CD4-positive, alpha-beta memory T cell (primary cell): ENCODE results near the gene TFAP2E. TPM values are rescaled to one million over a fixed set of nuclear protein-coding genes. Genes with fewer than 3 reads are reported as not detected.

Experiments used
- CTCF ChIA-PET: fragments of 350-600 bp; sonication (Branson Sonifier 250); formaldehyde crosslinking; loops from one replicate; lab custom pipeline; 2021; ENCODE audit warnings: inconsistent platforms; ENCODE audit not compliant: partially characterized antibody; lab: Charles Lee
- POLR2A ChIA-PET: fragments of 350-600 bp; sonication (Branson Sonifier 250); formaldehyde crosslinking; loops from one replicate; lab custom pipeline; 2021; ENCODE audit not compliant: partially characterized antibody; lab: Charles Lee
- DNase-seq, 5 donors: peaks; one replicate each; pipeline versions ENCODE4 v3.0.0 to v3.0.0-alpha.2; 2020 to 2022; ENCODE audit warnings: mixed read lengths in 1 of 5
- H3K27ac ChIP-seq: one replicate; pipeline ENCODE4 v1.7.0; 2013; ENCODE audit warnings: low read depth, low read length
- H3K27me3 ChIP-seq: 2 replicates; pipeline ENCODE4 v1.7.0; 2013; ENCODE audit warnings: mild to moderate bottlenecking, low read length, moderate library complexity; ENCODE audit not compliant: insufficient read depth
- H3K36me3 ChIP-seq: 2 replicates; pipeline ENCODE4 v1.7.0; 2013; ENCODE audit warnings: mild to moderate bottlenecking, low read length, moderate library complexity; ENCODE audit not compliant: insufficient read depth
- H3K4me1 ChIP-seq: 2 replicates; pipeline ENCODE4 v1.7.0; 2013; ENCODE audit warnings: mild to moderate bottlenecking, low read length, moderate library complexity; ENCODE audit not compliant: insufficient read depth
- H3K4me3 ChIP-seq, 2 donors: one replicate each; pipeline ENCODE4 v1.7.0; 2013; ENCODE audit warnings: low read length in 2 of 2, mild to moderate bottlenecking in 1 of 2
- H3K9me3 ChIP-seq, 2 donors: one replicate each; pipeline ENCODE4 v1.7.0; 2013; ENCODE audit warnings: low read length in 2 of 2, control low read depth in 1 of 2; ENCODE audit not compliant: control insufficient read depth in 1 of 2
- H3K27ac Mint-ChIP-seq, 7 donors: one replicate each; pipeline ENCODE4 v1.8.0; 2020 to 2021; ENCODE audit warnings: mixed read lengths in 7 of 7, mild to moderate bottlenecking in 6 of 7, inconsistent platforms in 3 of 7, moderate library complexity in 3 of 7
- H3K27me3 Mint-ChIP-seq, 2 donors: one replicate each; pipeline ENCODE4 v1.8.0; 2020 to 2021; ENCODE audit warnings: mixed read lengths in 2 of 2
- H3K36me3 Mint-ChIP-seq, 2 donors: one replicate each; pipeline ENCODE4 v1.8.0; 2020 to 2021; ENCODE audit warnings: mixed read lengths in 2 of 2, inconsistent platforms in 1 of 2, mild to moderate bottlenecking in 1 of 2
- H3K4me1 Mint-ChIP-seq, 4 donors: one replicate each; pipeline ENCODE4 v1.8.0; 2020 to 2021; ENCODE audit warnings: mixed read lengths in 4 of 4, mild to moderate bottlenecking in 1 of 4
- H3K4me3 Mint-ChIP-seq, 8 donors: one replicate each; pipeline ENCODE4 v1.8.0; 2020 to 2021; ENCODE audit warnings: mixed read lengths in 8 of 8, mild to moderate bottlenecking in 7 of 8, moderate library complexity in 6 of 8, inconsistent platforms in 3 of 8
- H3K9me3 Mint-ChIP-seq, 8 donors: one replicate each; pipeline ENCODE4 v1.8.0; 2020 to 2021; ENCODE audit warnings: mixed read lengths in 8 of 8, mild to moderate bottlenecking in 5 of 8, inconsistent platforms in 3 of 8, moderate library complexity in 1 of 8
- intact Hi-C: fragments of 100-400 bp; cut with micrococcal nuclease; formaldehyde crosslinking; loops from one replicate; pipeline ENCODE4 v1.15.1; 2023
- polyA plus RNA-seq, 2 donors: library from polyadenylated mRNA; unstranded; fragments of 300-500 nt; fragmentation: Illumina TruSeq; gene quantifications; one replicate each; pipeline ENCODE4 v1.2.3, GENCODE V29; 2021
- total RNA-seq, 2 experiments: library from RNA; stranded (reverse); gene quantifications; one replicate each; pipeline ENCODE4 v1.2.3, GENCODE V29; 2021

TFAP2E gene
- total and polyA plus RNA-seq, 4 experiments from 2014 or later = 0.23 to 2.9 (median 2.3) TPM; not detected in 1

DNA sequence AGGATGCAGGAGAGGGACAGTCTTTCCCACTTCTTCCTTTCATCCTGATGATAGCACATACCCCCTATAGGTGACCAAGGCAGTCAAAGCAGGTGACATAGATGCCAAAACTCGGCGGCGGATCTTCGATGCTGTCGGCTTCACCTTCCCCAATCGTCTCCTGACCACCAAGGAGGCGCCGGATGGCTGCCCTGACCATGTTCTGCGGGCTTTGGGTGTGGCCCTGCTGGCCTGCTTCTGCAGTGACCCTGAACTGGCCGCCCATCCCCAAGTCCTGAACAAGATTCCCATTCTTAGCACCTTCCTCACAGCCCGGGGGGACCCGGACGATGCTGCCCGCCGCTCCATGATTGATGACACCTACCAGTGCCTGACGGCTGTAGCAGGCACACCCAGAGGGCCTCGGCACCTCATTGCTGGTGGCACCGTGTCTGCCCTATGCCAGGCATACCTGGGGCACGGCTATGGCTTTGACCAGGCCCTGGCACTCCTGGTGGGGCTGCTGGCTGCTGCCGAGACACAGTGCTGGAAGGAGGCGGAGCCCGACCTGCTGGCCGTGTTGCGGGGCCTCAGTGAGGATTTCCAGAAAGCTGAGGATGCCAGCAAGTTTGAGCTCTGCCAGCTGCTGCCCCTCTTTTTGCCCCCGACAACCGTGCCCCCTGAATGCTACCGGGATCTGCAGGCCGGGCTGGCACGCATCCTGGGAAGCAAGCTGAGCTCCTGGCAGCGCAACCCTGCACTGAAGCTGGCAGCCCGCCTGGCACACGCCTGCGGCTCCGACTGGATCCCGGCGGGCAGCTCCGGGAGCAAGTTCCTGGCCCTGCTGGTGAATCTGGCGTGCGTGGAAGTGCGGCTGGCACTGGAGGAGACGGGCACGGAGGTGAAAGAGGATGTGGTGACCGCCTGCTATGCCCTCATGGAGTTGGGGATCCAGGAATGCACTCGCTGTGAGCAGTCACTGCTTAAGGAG is 12.6 kb upstream of the TFAP2E start:
- Mint-ChIP-seq H3K27me3 (no peaks in the 10 kb centered on the region), H3K36me3 (peaks cover 5 to 47% of the 10 kb centered on the region in 2 donors), H3K4me3 (peak overlapping the region in 2 of 8 donors; percentile 58 to 61), H3K27ac (peak overlapping the region; percentile 82 to 100 (median 94)), H3K9me3 (no peaks in the 10 kb centered on the region), H3K4me1 (peaks cover 27 to 65% (median 35%) of the 10 kb centered on the region in 4 donors)
- H3K4me3 ChIP-seq = no peak overlapping the region
- peaks cover 29% of the 10 kb centered on the region for H3K4me1 ChIP-seq
- no peaks in the 10 kb centered on the region for H3K27me3 ChIP-seq
- ChIA-PET CTCF (interaction anchor here (0.6 to 5.3 kb wide), 7 partner anchors 7 to 220 kb away, joined by 3 to 69 read pairs (median 4); no protein-coding TSS in a partner anchor), POLR2A (interaction anchor here (1.2 to 2.1 kb wide), 3 partner anchors 11 to 55 kb away, joined by 3 to 8 read pairs (median 4); no protein-coding TSS in a partner anchor)
- DNase-seq = no peak
- intact Hi-C loops = loop anchor here (10.0 kb wide), 1 partner anchor 84 kb away; the partner anchor contains the start of gene PSMB2
- H3K36me3 ChIP-seq = peaks cover 7% of the 10 kb centered on the region
- H3K27ac ChIP-seq = no peak overlapping the region
- H3K9me3 ChIP-seq = no peaks in the 10 kb centered on the region

DNA sequence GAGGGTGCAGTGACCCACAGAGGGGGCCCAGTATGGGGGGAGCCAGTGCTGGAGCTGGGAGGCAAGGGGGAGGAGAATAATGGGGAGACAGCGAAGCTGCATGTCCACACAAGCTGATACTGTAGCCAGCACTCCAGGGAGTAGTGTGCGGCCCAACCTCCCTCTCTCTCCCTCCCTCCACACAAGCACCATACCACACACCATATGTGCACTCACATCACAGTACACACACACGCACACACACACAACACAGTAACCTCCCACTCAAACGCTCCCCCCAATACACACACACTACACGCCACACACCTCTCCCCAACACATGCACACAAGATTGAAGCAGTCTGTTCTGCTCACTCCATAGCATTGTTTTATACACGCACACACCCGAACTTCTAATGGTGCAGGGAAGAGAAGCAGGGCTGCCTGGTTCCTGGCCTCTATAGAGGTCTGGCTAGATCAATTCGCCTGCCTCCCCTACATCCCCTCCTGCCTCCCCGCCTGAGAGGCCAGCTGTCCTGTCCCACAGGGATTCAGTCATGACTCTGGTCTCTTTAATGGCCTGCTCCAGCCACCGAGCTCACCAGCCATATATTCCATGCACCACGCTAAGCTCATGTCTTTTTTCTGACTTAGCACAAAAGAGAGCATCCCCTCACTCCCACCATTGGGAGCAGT is 11.7 kb upstream of the TFAP2E start:
- Mint-ChIP-seq H3K27ac (peak overlapping the region; percentile 6 to 72 (median 50)), H3K4me3 (peak overlapping the region in 2 of 8 donors; percentile 8 to 40), H3K36me3 (peaks cover 5 to 46% of the 10 kb centered on the region in 2 donors), H3K9me3 (no peaks in the 10 kb centered on the region), H3K4me1 (peaks cover 18 to 56% (median 26%) of the 10 kb centered on the region in 4 donors), H3K27me3 (no peaks in the 10 kb centered on the region)
- Histone ChIP-seq H3K4me3 (no peak overlapping the region), H3K4me1 (peaks cover 20% of the 10 kb centered on the region), H3K9me3 (no peaks in the 10 kb centered on the region), H3K36me3 (peaks cover 7% of the 10 kb centered on the region), H3K27me3 (no peaks in the 10 kb centered on the region), H3K27ac (no peak overlapping the region)
- ChIA-PET POLR2A (interaction anchor here (0.7 to 1.8 kb wide), 4 partner anchors 16 to 208 kb away, joined by 3 to 8 read pairs (median 4); partner anchors contain the start of gene CLSPN), CTCF (interaction anchor here (0.8 to 5.2 kb wide), 8 partner anchors 22 to 359 kb away, joined by 3 to 69 read pairs (median 4); no protein-coding TSS in a partner anchor)
- DNase-seq = no peak
- intact Hi-C loops = loop anchor here (10.0 kb wide), 1 partner anchor 83 kb away; the partner anchor contains the start of gene PSMB2

DNA sequence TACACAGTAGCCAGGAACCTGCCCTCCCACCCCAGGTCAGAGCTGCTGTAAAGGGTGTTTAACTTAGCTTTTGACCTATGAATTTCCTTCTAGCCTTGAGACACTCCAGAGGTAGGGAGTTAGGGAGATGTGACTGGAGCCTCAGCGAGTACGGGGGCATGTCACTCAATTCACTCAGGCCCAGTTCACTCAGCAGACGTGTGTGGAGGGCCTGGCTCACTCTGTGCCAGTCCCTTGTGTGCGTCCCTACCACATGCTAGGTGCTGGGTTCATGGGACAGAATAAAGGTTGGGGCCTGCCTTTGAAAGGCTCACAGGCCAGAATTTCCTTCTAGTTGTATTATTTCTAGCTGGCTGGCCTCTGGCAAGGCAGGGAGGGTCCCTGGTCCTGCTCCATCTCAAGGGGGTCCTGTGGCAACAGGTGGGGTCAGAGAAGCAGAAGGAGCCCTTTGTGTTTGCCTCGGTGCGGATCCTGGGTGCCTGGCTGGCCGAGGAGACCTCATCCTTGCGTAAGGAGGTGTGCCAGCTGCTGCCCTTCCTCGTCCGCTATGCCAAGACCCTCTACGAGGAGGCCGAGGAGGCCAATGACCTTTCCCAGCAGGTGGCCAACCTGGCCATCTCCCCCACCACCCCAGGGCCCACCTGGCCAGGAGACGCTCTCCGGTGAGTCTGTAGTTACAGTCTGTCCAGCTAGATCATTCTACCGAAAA is 11.0 kb upstream of the TFAP2E start:
- ChIA-PET POLR2A (interaction anchor here (0.7 to 1.8 kb wide), 5 partner anchors 16 to 207 kb away, joined by 3 to 8 read pairs (median 3); partner anchors contain the start of gene CLSPN), CTCF (interaction anchor here (0.8 to 5.2 kb wide), 7 partner anchors 23 to 360 kb away, joined by 3 to 69 read pairs (median 3); no protein-coding TSS in a partner anchor)
- Mint-ChIP-seq H3K9me3 (no peaks in the 10 kb centered on the region), H3K36me3 (peaks cover 5 to 46% of the 10 kb centered on the region in 2 donors), H3K4me3 (no peak overlapping the region), H3K27ac (peak overlapping the region in 5 of 7 donors; percentile 13 to 74 (median 50)), H3K27me3 (no peaks in the 10 kb centered on the region), H3K4me1 (peaks cover 15 to 52% (median 23%) of the 10 kb centered on the region in 4 donors)
- intact Hi-C loops = loop anchor here (10.0 kb wide), 1 partner anchor 83 kb away; the partner anchor contains the start of gene PSMB2
- no peak overlapping the region for H3K4me3 ChIP-seq
- no peak overlapping the region for H3K27ac ChIP-seq
- H3K4me1 ChIP-seq = peaks cover 17% of the 10 kb centered on the region
- no peaks in the 10 kb centered on the region for H3K9me3 ChIP-seq
- no peaks in the 10 kb centered on the region for H3K27me3 ChIP-seq
- peaks cover 7% of the 10 kb centered on the region for H3K36me3 ChIP-seq
- no peak for DNase-seq

DNA sequence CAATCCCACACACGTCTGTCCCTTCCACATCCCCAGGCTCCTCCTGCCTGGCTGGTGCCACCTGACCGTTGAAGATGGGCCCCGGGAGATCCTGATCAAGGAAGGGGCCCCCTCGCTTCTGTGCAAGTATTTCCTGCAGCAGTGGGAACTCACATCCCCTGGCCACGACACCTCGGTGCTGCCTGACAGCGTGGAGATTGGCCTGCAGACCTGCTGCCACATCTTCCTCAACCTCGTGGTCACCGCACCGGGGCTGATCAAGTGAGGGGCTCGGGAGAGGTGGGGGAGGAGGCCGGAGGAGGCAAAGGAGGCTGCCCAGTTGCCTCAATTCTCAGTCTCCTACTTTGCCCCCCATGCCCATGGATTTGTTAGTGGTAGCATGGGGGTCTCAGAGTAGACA is 9.9 kb upstream of the TFAP2E start:
- ChIA-PET CTCF (interaction anchor here (1.3 to 5.2 kb wide), 4 partner anchors 24 to 361 kb away, joined by 3 to 69 read pairs (median 4); no protein-coding TSS in a partner anchor), POLR2A (interaction anchor here (1.0 to 1.8 kb wide), 2 partner anchors 57 to 112 kb away, joined by 3 to 8 read pairs; no protein-coding TSS in a partner anchor)
- H3K27ac Mint-ChIP-seq = peak overlapping the region in 5 of 7 donors; percentile 22 to 83 (median 74)
- Histone ChIP-seq H3K36me3 (peaks cover 7% of the 10 kb centered on the region), H3K27me3 (no peaks in the 10 kb centered on the region), H3K4me3 (no peak overlapping the region), H3K27ac (no peak overlapping the region), H3K9me3 (no peaks in the 10 kb centered on the region), H3K4me1 (peaks cover 14% of the 10 kb centered on the region)
- no peaks in the 10 kb centered on the region for H3K9me3 Mint-ChIP-seq
- intact Hi-C loops = loop anchor here (10.0 kb wide), 1 partner anchor 82 kb away; the partner anchor contains the start of gene PSMB2
- H3K36me3 Mint-ChIP-seq = peaks cover 5 to 38% of the 10 kb centered on the region in 2 donors
- no peak overlapping the region for H3K4me3 Mint-ChIP-seq
- no peaks in the 10 kb centered on the region for H3K27me3 Mint-ChIP-seq
- H3K4me1 Mint-ChIP-seq = peaks cover 15 to 42% (median 21%) of the 10 kb centered on the region in 4 donors
- DNase-seq = no peak

DNA sequence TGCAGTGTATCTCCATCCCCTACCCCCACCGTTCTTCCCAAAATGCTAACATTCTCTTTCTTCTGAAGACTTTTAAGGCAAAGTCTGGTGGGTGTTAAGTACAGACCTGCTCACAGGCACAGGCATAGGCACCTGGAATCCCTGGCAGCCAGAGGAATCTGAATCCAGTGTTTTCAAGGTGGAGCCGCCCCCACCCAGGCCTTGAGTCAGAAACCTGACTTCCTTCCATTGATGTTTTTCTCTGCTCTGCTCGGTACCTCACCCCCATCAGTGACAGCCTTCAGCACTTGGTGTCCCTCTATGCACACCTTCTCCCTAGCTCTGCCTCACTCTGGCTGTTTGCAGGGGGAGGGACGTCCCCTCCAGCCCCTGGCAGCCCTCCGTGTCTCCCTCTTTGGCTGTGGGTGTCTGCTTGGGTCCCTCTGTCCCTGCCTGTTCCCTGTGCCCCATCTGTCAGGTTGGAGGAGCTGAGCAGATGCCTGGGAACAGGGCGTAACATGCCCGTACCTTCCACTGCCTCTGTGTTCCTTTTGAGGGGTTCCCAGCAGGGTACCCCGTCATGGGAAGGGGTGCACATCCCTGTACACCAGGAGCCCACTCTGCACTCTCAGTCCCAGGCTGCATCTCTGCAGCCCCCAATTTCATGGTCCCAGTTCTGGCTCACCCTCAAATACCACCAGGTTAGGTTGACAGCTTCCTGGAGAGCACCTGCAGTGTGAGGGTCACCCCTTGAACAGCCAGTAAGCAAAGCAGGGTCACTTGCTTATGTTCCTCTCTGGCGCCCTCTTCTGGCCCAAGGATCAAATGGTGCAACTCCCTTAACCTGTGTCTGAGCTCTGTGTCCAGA is 8.9 kb upstream of the TFAP2E start:
- Histone ChIP-seq H3K9me3 (no peaks in the 10 kb centered on the region), H3K4me1 (peaks cover 3% of the 10 kb centered on the region), H3K36me3 (peaks cover 7% of the 10 kb centered on the region), H3K27ac (no peak overlapping the region), H3K4me3 (no peak overlapping the region), H3K27me3 (no peaks in the 10 kb centered on the region)
- CTCF ChIA-PET = interaction anchor here (0.6 to 5.9 kb wide), 36 partner anchors 8 to 534 kb away, joined by 3 to 274 read pairs (median 5); partner anchors contain the start of genes C1orf216, CLSPN and TFAP2E
- intact Hi-C loops = loop anchor here (1.0 to 10.0 kb wide), 2 partner anchors 81 to 113 kb away; partner anchors contain the start of gene PSMB2
- H3K36me3 Mint-ChIP-seq = peaks cover 5 to 33% of the 10 kb centered on the region in 2 donors
- peak; percentile 70 to 78 (median 74) for DNase-seq
- POLR2A ChIA-PET = interaction anchor here (0.7 to 2.3 kb wide), 9 partner anchors 9 to 205 kb away, joined by 3 to 23 read pairs (median 3); partner anchors contain the start of genes CLSPN and TFAP2E
- H3K9me3 Mint-ChIP-seq = no peaks in the 10 kb centered on the region
- H3K27me3 Mint-ChIP-seq = no peaks in the 10 kb centered on the region
- H3K27ac Mint-ChIP-seq = peak overlapping the region; percentile 68 to 93 (median 70)
- peaks cover 17 to 41% (median 24%) of the 10 kb centered on the region in 4 donors for H3K4me1 Mint-ChIP-seq
- H3K4me3 Mint-ChIP-seq = peak overlapping the region in 1 of 8 donors; percentile 0
